NCI-H2029 (cell line): ENCODE measurements around the gene CD3D.

Experiments
- DNase-seq: peaks from one replicate; lab custom pipeline; 2025; lab: John Stamatoyannopoulos, UW

The CD3D gene

DNA sequence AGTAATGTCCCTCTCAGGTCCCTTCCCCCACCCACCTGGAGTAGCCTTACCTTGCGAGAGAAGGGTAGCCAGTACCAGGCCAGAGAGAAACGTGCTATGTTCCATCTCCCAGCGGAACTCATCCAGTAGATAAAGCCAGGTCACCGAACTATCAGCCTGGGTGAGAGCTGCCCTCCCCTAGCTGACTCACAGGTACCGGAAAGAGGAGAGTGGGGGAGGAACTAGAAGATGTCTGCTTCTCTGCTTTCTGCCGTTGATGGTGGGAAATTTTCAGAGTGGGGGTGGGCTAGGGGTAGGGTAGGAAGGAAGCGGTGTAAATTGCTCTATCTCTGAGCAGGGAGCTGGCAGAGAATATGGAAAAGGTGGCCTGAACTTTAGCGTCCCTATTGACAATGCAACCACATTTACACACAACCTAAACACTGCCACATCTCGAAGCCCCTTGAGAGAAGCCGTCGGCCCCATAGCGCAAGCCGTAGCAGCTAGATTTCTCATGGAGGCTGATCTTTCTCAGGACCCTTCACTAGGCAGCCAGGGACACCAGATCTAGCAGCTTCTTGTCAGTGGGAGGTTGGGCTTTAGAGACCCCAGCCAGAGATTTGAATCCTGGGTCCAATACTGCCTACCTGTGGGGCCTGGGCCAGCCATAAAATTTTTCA is at the start of gene CD3D:
TSS of gene CD3D (minus strand) at position 203 of the 659 bp plus-strand sequence. CDS start at position 105, 98 bp downstream.
- no peak for DNase-seq

GRCh38 chr11:118383657-118384056 is 41.2 kb upstream of the CD3D start:
- no peak for DNase-seq

GRCh38 chr11:118382954-118383353 is 40.4 kb upstream of the CD3D start:
- no peak for DNase-seq

DNA sequence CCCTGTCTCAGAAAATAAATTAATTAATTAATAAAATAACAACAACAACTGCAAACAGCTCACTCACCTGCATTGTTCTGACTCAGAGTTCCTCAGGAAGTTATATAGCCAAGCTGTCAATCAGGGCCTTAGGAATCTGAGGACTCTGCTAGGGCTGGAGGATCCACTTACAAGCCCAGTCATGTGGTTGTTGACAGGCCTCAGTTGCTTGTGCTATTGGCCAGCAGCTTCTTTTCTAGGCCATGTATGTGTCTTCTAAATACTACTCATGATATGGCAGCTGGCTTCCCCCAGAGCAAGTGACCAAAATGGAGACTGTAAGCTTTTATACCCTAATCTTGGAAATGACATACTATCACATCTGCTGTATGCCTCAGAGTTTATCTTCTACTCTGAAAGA is 38.1 kb upstream of the CD3D start:
- DNase-seq: no peak

- DNase-seq: no peak
These were observed 37.0 kb upstream of the CD3D start for GRCh38 chr11:118379497-118379896.

- no peak for DNase-seq
These were observed 33.5 kb upstream of the CD3D start for GRCh38 chr11:118375978-118376377.

GRCh38 chr11:118374729-118375128 is 32.2 kb upstream of the CD3D start:
- no peak for DNase-seq

GRCh38 chr11:118373871-118374270 is 31.4 kb upstream of the CD3D start:
- DNase-seq: no peak

GRCh38 chr11:118373263-118373662 is 30.8 kb upstream of the CD3D start:
- no peak for DNase-seq

GRCh38 chr11:118370774-118371173 is 28.3 kb upstream of the CD3D start:
- no peak for DNase-seq

GRCh38 chr11:118366287-118366686 is 23.8 kb upstream of the CD3D start:
- no peak for DNase-seq

DNA sequence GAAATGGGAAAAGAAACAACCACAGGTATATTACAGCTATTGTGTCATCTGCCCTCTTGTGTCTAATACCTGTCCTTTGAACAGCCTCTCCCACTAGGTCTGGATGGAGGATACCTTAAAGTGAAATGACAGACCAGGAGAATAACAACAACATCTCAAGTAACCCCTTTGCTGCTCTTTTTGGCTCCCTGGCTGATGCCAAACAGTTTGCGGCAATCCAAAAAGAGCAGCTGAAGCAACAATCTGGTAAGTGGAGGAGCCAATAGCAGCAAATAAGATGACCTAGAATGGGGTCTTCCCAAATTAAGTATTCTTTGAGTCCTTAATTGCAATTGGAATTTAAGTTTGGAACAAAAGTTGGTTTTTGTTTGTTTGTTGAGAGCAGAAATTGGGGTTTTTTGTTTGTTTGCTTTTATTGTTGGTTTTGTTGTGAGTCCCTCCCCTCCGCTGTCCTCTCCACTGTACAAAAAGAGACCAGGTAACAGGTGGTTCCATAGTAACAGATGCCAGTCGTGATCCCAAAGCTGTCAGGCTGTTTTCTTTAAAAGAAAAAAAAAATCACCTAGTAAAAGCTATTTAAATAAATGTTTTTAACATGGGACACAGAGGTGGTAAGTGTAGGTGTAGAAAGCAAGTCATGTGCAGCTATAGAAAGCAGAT is 22.6 kb upstream of the CD3D start:
- no peak for DNase-seq

DNA sequence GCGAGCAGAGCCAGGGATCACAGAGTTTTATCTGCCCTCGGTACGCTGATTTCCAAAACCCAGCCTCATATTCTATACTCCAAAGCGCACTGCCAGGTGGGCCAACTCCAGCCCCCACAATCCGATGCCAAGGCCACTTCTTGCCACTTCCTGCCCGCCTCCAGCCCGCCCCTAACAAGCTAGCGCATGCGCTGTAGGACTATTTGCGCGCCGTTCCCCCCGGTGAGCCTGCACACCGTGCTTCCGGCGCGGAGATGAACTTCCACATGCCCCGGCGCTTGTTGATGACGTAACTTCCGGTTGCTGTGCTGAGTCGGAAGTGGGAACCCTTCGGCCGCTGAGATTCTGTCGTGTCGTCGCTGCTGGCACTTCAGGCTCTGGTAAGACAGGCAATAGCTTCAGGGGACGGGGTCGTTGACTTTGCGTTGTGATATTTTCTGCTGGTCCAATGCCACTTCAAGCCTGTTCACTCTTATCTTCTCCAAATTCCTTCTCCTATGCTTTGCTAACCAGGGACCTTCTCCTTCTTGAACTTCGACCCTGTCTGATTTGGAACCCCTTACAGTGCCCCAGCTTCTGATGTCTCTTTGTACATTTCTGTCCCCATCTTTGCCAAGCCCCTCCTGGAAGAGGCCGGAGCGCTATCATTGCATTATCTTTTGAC is 16.9 kb upstream of the CD3D start, which contains the start of gene UBE4A:
TSS of gene UBE4A (plus strand) at position 306 of the 664 bp plus-strand sequence. CDS start 5,481 bp downstream, outside the sequence.
- DNase-seq: peak; percentile 91

DNA sequence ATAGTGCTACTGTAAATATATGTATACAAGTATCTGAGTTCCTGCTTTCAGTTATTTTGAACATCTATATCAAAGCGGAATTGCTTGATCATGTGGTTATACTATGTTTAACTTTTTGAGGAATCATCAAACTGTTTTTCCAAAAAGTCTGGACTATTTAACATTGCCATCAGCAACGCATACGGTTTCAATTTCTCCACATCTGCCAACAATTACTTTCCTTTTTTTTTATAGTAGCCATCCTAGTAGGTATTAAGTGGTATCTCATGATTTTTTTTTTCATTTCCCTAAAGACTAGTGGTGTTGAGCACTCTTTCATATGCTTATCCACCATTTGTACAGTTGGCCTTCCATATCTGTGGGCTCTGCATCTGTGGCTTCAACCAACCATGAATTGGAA is 15.6 kb upstream of the CD3D start:
- no peak for DNase-seq

DNA sequence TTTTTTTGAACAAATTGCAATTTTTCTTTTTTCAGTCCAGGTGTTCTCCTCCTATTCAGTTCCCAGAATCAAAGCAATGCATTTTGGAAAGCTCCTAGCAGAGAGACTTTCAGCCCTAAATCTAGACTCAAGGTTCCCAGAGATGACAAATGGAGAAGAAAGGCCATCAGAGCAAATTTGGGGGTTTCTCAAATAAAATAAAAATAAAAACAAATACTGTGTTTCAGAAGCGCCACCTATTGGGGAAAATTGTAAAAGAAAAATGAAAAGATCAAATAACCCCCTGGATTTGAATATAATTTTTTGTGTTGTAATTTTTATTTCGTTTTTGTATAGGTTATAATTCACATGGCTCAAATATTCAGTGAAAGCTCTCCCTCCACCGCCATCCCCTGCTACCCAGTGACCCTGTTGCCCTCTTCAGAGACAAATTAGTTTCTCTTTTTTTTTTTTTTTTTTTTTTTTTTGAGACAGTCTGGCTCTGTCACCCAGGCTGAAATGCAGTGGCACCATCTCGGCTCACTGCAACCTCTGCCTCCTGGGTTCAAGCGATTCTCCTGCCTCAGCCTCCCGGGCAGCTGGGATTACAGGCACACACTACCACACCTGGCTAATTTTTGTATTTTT is 10.7 kb upstream of the CD3D start:
- DNase-seq: no peak

DNA sequence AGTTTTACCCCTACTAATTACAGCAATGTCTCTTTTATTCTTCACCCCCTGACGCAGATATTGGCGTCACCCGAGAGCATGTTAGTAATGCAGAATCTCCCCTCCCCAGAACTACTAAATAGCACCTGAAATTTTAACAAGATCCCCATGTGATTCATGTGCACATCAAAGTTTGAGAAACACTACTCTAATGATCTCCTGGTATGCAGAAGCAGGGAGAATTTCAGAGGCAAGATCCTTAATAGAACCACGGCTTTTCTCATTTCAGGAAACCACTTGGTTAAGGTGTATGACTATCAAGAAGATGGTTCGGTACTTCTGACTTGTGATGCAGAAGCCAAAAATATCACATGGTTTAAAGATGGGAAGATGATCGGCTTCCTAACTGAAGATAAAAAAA is 7.0 kb upstream of the CD3D start:
- DNase-seq: no peak

GRCh38 chr11:118343981-118344515 is 1.5 kb upstream of the CD3D start, which contains the start of gene CD3G:
Gene CD3G (plus strand): TSS chr11:118344344. CDS start chr11:118344424, 80 bp downstream.
- DNase-seq: no peak

- no peak for DNase-seq
These were observed 743 bp upstream of the CD3D start for GRCh38 chr11:118343248-118343647.

DNA sequence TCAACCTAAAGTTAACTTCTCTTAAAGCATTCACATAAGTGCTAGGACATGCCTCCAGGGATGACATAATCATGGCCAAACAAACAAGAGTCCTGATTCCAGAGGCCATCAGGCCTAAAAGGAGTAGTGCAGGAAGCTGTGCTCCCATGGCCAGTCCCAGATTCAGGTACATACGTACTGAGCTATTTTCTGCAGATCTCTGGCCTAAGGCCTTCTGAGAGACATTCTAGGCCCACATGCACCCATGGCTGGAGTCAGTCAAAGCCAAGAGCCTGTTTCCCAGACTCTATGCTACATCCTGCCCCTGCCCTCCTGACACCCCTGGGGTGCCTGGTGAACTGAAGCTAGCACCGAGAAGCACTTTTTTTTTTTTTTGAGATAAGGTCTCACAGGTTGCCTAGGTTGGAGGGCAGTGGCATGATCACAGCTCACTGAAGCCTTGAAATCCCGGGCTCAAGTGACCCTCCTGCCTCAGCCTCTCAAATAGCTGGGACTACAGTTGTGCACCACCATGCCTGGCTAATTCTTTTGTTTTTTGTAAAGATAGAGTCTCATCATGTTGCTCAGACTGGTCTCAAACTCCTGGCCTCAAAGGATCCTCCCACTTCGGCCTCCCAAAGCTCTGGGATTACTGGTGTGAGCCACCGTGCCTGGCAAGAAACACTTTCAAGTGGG is 553 bp downstream of the CD3D start:
- no peak for DNase-seq

GRCh38 chr11:118341261-118341660 is 1.2 kb downstream of the CD3D start:
- no peak for DNase-seq

DNA sequence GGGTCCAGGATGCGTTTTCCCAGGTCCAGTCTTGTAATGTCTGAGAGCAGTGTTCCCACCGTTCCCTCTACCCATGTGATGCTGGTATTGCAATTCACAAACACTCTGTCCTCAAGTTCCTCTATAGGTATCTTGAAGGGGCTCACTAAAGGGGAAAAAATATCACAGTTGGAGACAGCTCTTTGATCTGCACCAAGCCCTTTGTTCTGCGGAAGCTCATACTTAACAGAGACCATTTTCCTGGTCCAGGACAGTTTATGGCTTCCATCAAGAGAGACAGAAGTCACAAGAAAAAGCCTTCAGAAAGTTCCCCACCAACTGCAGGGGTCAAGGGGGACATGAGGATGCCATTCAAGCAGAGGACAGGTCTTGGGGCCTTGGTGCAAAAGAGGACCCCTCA is 2.1 kb downstream of the CD3D start:
- DNase-seq: no peak
